Astrocyte of the cerebellum (primary cell): ENCODE measurements around the gene SFI1.
"Not testable (repeated sequence)": the region's sequence is repeated elsewhere in the genome, so short reads cannot be mapped to it uniquely, and the experiment has no call there.

Experiments
- DNase-seq: peaks from one replicate; pipeline ENCODE4 v3.0.0-alpha.2; 2011; ENCODE audit warnings: low read depth
- H3K4me3 ChIP-seq: 2 replicates; pipeline ENCODE4 v1.5.1; 2011; ENCODE audit warnings: mild to moderate bottlenecking, low read depth, low read length, moderate library complexity
- CTCF ChIP-seq: IDR thresholded peaks from 2 replicates; pipeline ENCODE4 v1.5.1; 2012; ENCODE audit warnings: low read length, low read depth, moderate library complexity, mild to moderate bottlenecking; ENCODE audit errors: missing control alignments
- in situ Hi-C: cut with HindIII; loops from 2 replicates; pipeline ENCODE4 v1.10.0; 2017; ENCODE audit warnings: low sequenced_read_pairs

Gene SFI1

GRCh38 chr22:31461699-31462098 is 34.6 kb upstream of the SFI1 start:
- H3K4me3 ChIP-seq: no peak overlapping the region
- no peak for DNase-seq
- no peak for TF ChIP-seq CTCF
- in situ Hi-C loops: no loop called here

GRCh38 chr22:31465307-31465706 is 31.0 kb upstream of the SFI1 start:
- DNase-seq: no peak
- no peak overlapping the region for H3K4me3 ChIP-seq
- no peak for TF ChIP-seq CTCF
- in situ Hi-C loops: no loop called here

DNA sequence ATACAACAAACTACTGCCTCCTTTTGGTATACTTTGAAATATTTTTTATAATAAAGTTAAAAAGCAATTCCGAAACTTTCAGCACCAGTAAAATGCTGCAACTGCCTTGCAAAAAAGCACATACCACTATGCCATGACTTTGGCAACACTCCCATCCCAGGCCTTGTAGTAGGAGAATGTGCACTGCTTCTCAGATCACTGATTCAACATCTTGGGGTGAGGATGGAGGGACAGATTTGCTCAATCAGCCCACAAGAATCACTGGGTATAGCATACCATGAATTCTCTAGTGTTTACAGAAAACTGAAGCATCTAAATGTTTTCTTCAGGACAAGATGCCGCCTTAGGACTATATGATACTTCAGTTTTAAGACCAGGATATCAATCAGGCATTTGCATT is 21.6 kb upstream of the SFI1 start:
- DNase-seq: peak; percentile 20
- in situ Hi-C loops: no loop called here
- H3K4me3 ChIP-seq: no peak overlapping the region
- no peak for TF ChIP-seq CTCF

GRCh38 chr22:31475800-31476199 is 20.5 kb upstream of the SFI1 start:
- DNase-seq: no peak
- H3K4me3 ChIP-seq: no peak overlapping the region
- in situ Hi-C loops: no loop called here
- TF ChIP-seq CTCF: no peak

- DNase-seq: no peak
- H3K4me3 ChIP-seq: no peak overlapping the region
- in situ Hi-C loops: no loop called here
- no peak for TF ChIP-seq CTCF
Measured at GRCh38 chr22:31477329-31477728, 19.0 kb upstream of the SFI1 start.

- in situ Hi-C loops: no loop called here
- no peak overlapping the region for H3K4me3 ChIP-seq
- TF ChIP-seq CTCF: no peak
- DNase-seq: no peak
Measured at GRCh38 chr22:31481129-31481528, 15.2 kb upstream of the SFI1 start.

GRCh38 chr22:31482470-31482869 is 13.9 kb upstream of the SFI1 start:
- in situ Hi-C loops, H3K4me3 ChIP-seq, DNase-seq: not testable (repeated sequence)

DNA sequence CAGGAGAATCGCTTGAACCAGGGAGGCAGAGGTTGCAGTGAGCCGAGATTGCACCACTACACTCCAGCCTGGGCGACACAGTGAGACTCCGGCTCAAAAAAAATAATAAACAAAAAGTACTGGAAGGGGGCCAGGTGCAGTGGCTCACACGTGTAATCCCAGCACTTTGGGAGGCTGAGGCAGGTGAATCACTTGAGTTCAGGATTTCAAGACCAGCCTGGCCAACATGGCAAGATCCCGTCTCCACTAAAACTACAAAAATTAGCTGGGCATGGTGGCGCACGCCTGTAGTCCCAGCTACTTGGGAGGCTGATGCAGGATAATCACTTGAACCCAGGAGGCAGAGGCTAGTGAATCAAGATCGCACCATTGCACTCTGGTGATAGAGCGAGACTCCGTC is 10.0 kb upstream of the SFI1 start:
- H3K4me3 ChIP-seq, DNase-seq, in situ Hi-C loops: not testable (repeated sequence)
